ENCODE measurements around the gene UBL3. TPM values are rescaled to one million over a fixed set of nuclear protein-coding genes. Genes with fewer than 3 reads are reported as not detected.

UBL3 gene
- total and polyA plus RNA-seq, 2 of the 8 experiments (the other 6 are each of a cell fraction or from before 2014, with no cell fraction given): 5.3 to 16.1 TPM

DNA sequence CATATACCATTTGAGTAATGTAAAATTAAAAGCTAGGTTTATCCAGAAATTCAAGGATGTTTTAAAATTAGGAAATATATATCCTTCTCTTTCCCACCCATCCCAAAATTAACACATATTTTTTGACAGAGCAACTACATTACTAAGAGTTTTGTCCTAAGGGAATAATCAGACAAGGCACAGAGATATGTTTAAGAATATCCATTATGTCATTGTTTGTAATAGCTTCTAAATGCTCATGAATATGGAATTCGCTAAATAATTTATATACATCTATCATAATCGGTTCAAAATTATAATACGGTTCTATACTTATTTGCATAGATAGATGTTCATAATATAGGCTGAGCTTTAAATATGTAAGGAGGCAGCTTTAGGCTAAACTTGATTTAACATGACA, 9.8 kb downstream of the UBL3 start (continued):
- TF ChIP-seq, protein P1, sequence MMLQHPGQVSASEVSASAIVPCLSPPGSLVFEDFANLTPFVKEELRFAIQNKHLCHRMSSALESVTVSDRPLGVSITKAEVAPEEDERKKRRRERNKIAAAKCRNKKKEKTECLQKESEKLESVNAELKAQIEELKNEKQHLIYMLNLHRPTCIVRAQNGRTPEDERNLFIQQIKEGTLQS (IDR thresholded peaks at IDR 0.05; ENCODE audit: insufficient read depth, low read depth, low read length): no peak
- TF ChIP-seq RFX5 (IDR thresholded peaks at IDR 0.05; ENCODE audit: borderline replicate concordance, low read depth, low read length) (no peak), TCF12 (IDR thresholded peaks at IDR 0.05; ENCODE audit: low read depth, low read length) (no peak)
